ACC112 (cell line): Measurements from ENCODE around the gene PNLDC1.
"Not testable (repeated sequence)": the region's sequence is repeated elsewhere in the genome, so short reads cannot be mapped to it uniquely, and the experiment has no call there.

ENCODE experiments used
- H2AFZ ChIP-seq: fragments of 200-600 bp; sonication (generic); one replicate; pipeline ENCODE4 v1.6.0; 2017; ENCODE audit warnings: antibody characterized with exemption, low read length; ENCODE audit not compliant: unreplicated experiment
- H3K27ac ChIP-seq: fragments of 200-600 bp; sonication (generic); 2 replicates; pipeline ENCODE4 v1.5.1; 2014; ENCODE audit warnings: low read depth, mild to moderate bottlenecking, antibody characterized with exemption, low read length, moderate library complexity
- H3K27me3 ChIP-seq: fragments of 200-600 bp; sonication (generic); 2 replicates; pipeline ENCODE4 v1.6.1; 2014; ENCODE audit warnings: mild to moderate bottlenecking, antibody characterized with exemption, low read length, moderate library complexity, mixed read lengths; ENCODE audit not compliant: insufficient read depth
- H3K36me3 ChIP-seq: fragments of 200-600 bp; sonication (generic); 2 replicates; pipeline ENCODE4 v1.6.1; 2016; ENCODE audit warnings: mild to moderate bottlenecking, antibody characterized with exemption, low read length, moderate library complexity, mixed read lengths; ENCODE audit not compliant: insufficient read depth
- H3K4me1 ChIP-seq: fragments of 200-600 bp; sonication (generic); one replicate; pipeline ENCODE4 v1.6.1; 2016; ENCODE audit warnings: low read length, mixed read lengths; ENCODE audit not compliant: insufficient read depth, unreplicated experiment, control insufficient read depth
- H3K4me3 ChIP-seq: fragments of 200-600 bp; sonication (generic); 2 replicates; pipeline ENCODE4 v1.5.1; 2014; ENCODE audit warnings: mild to moderate bottlenecking, low read depth, low read length
- H3K79me2 ChIP-seq: fragments of 200-600 bp; sonication (generic); one replicate; pipeline ENCODE4 v1.6.0; 2016; ENCODE audit warnings: low read length; ENCODE audit not compliant: control insufficient read depth, unreplicated experiment, insufficient read depth

PNLDC1 gene

GRCh38 chr6:159854959-159855358 lies 54.9 kb downstream of the PNLDC1 start:
- no peaks in the 10 kb centered on the region for H3K4me1 ChIP-seq
- H3K4me3 ChIP-seq, result no peak overlapping the region
- no peaks in the 10 kb centered on the region for H3K27me3 ChIP-seq
- no peaks in the 10 kb centered on the region for H3K36me3 ChIP-seq
- H3K79me2 ChIP-seq, result no peaks in the 10 kb centered on the region
- H2AFZ ChIP-seq, result no peak overlapping the region
- no peak overlapping the region for H3K27ac ChIP-seq

- Histone ChIP-seq H3K27ac (no peak overlapping the region), H3K27me3 (no peaks in the 10 kb centered on the region), H3K4me3 (no peak overlapping the region), H3K4me1 (no peaks in the 10 kb centered on the region), H2AFZ (no peak overlapping the region), H3K79me2 (no peaks in the 10 kb centered on the region), H3K36me3 (no peaks in the 10 kb centered on the region)
Observed at GRCh38 chr6:159858259-159858658, 58.2 kb downstream of the PNLDC1 start.

GRCh38 chr6:159860482-159860881 lies 60.4 kb downstream of the PNLDC1 start:
- Histone ChIP-seq H3K36me3 (no peaks in the 10 kb centered on the region), H3K4me3 (no peak overlapping the region), H2AFZ (no peak overlapping the region), H3K27ac (no peak overlapping the region), H3K79me2 (no peaks in the 10 kb centered on the region), H3K4me1 (no peaks in the 10 kb centered on the region), H3K27me3 (no peaks in the 10 kb centered on the region)

- Histone ChIP-seq H3K79me2 (no peaks in the 10 kb centered on the region), H3K4me3 (no peak overlapping the region), H3K27me3 (no peaks in the 10 kb centered on the region), H3K4me1 (no peaks in the 10 kb centered on the region), H3K36me3 (no peaks in the 10 kb centered on the region), H2AFZ (no peak overlapping the region), H3K27ac (no peak overlapping the region)
Observed at GRCh38 chr6:159862103-159862502, 62.0 kb downstream of the PNLDC1 start.

GRCh38 chr6:159863341-159863740 lies 63.3 kb downstream of the PNLDC1 start:
- H3K79me2 ChIP-seq, H3K27me3 ChIP-seq, H3K36me3 ChIP-seq, H2AFZ ChIP-seq, H3K4me3 ChIP-seq, H3K27ac ChIP-seq, H3K4me1 ChIP-seq: not testable (repeated sequence)

GRCh38 chr6:159865226-159865920 lies 65.3 kb downstream of the PNLDC1 start:
- H3K27ac ChIP-seq, result no peak overlapping the region
- no peaks in the 10 kb centered on the region for H3K27me3 ChIP-seq
- H3K4me1 ChIP-seq, result no peaks in the 10 kb centered on the region
- H2AFZ ChIP-seq, result no peak overlapping the region
- H3K4me3 ChIP-seq, result no peak overlapping the region
- H3K36me3 ChIP-seq, result no peaks in the 10 kb centered on the region
- no peaks in the 10 kb centered on the region for H3K79me2 ChIP-seq

- no peak overlapping the region for H3K4me3 ChIP-seq
- no peak overlapping the region for H3K27ac ChIP-seq
- no peaks in the 10 kb centered on the region for H3K4me1 ChIP-seq
- no peaks in the 10 kb centered on the region for H3K36me3 ChIP-seq
- H3K79me2 ChIP-seq, result no peaks in the 10 kb centered on the region
- no peak overlapping the region for H2AFZ ChIP-seq
- H3K27me3 ChIP-seq, result no peaks in the 10 kb centered on the region
Observed at GRCh38 chr6:159866286-159867247, 66.5 kb downstream of the PNLDC1 start.
